Loucy (cell line): Measurements from ENCODE around the gene ZNF302.

ENCODE experiments used
- H2AFZ ChIP-seq: fragments of 200-600 bp; sonication (generic); 2 replicates; pipeline ENCODE4 v1.6.0; 2016; ENCODE audit warnings: antibody characterized with exemption, mild to moderate bottlenecking, low read length, moderate library complexity
- H3F3A ChIP-seq: fragments of 200-600 bp; 2 replicates; pipeline ENCODE4 v1.6.0; 2016; ENCODE audit warnings: antibody characterized with exemption, low read depth, mild to moderate bottlenecking
- H3K27me3 ChIP-seq: fragments of 200-600 bp; sonication (generic); 2 replicates; pipeline ENCODE4 v1.6.1; 2014; ENCODE audit warnings: low read length, mild to moderate bottlenecking; ENCODE audit not compliant: insufficient read depth, poor library complexity, severe bottlenecking
- H3K36me3 ChIP-seq: fragments of 200-600 bp; sonication (generic); 2 replicates; pipeline ENCODE4 v1.6.1; 2016; ENCODE audit warnings: low read length; ENCODE audit not compliant: insufficient read depth
- H3K4me1 ChIP-seq: fragments of 200-600 bp; sonication (generic); 2 replicates; pipeline ENCODE4 v1.5.1; 2014; ENCODE audit warnings: low read length, mild to moderate bottlenecking; ENCODE audit not compliant: insufficient read depth, poor library complexity, severe bottlenecking
- H3K4me2 ChIP-seq: fragments of 200-600 bp; sonication (generic); 2 replicates; pipeline ENCODE4 v1.6.0; 2014; ENCODE audit warnings: antibody characterized with exemption, low read length, low read depth, mild to moderate bottlenecking; ENCODE audit not compliant: poor library complexity, severe bottlenecking
- H3K4me3 ChIP-seq: fragments of 200-600 bp; sonication (generic); 2 replicates; pipeline ENCODE4 v1.5.1; 2014; ENCODE audit warnings: low read length, mild to moderate bottlenecking, mixed read lengths; ENCODE audit not compliant: poor library complexity, severe bottlenecking
- H3K79me2 ChIP-seq: fragments of 200-600 bp; sonication (generic); 2 replicates; pipeline ENCODE4 v1.6.1; 2014; ENCODE audit warnings: low read length; ENCODE audit not compliant: insufficient read depth
- H3K9ac ChIP-seq: fragments of 200-600 bp; sonication (generic); 2 replicates; pipeline ENCODE4 v1.6.0; 2014; ENCODE audit warnings: mild to moderate bottlenecking, low read depth, low read length, moderate library complexity; ENCODE audit not compliant: poor library complexity, severe bottlenecking
- H3K9me2 ChIP-seq: fragments of 200-600 bp; sonication (generic); replicated peaks from 2 replicates; pipeline ENCODE4 v1.6.1; 2016; ENCODE audit warnings: low read depth, low read length, mixed read lengths
- H3K9me3 ChIP-seq: fragments of 200-600 bp; sonication (generic); 2 replicates; pipeline ENCODE4 v1.6.1; 2014; ENCODE audit warnings: mild to moderate bottlenecking, antibody characterized with exemption, low read length, low read depth; ENCODE audit not compliant: insufficient read depth
- H4K20me1 ChIP-seq: fragments of 200-600 bp; sonication (generic); 2 replicates; pipeline ENCODE4 v1.6.0; 2014; ENCODE audit warnings: antibody characterized with exemption, low read length, mild to moderate bottlenecking; ENCODE audit not compliant: insufficient read depth, poor library complexity, severe bottlenecking
- EZH2phosphoT487 ChIP-seq: fragments of 200-600 bp; IDR thresholded peaks from 2 replicates; pipeline ENCODE4 v1.6.1; 2018; ENCODE audit warnings: antibody characterized with exemption, mild to moderate bottlenecking, moderate library complexity, borderline replicate concordance
- TF ChIP-seq, protein P1 (sequence below): fragments of 200-600 bp; sonication (generic); conservative IDR thresholded peaks from 2 replicates; pipeline ENCODE4 v1.5.1; 2014; ENCODE audit warnings: mild to moderate bottlenecking, antibody characterized with exemption, low read length

Gene ZNF302

DNA sequence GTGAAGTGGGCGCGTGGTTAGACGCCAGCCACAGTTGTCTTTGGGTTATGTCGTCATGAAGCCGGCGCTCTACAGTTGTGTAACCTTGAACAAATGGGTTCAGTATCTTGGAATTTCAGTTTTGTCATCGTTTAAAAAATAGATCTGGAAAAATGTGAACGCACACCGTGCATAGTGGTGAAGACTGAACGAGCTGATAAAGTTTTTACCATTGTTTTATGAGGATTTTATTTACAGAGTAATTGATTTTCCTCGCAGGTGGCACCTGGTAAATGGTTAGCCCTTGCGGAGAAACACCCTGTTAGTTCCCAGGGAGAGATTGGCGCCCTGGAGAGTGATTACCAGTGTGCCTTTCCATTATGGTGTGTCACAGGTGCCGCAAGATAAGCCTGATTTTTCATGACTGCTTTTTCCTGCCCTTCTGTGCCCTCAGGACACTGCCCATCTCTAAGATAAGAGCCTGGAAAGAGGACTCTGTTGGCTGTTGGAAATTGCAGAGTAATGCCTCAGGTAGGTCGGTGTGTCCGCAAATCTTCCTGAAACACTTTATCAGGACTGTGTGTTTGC lies 57.1 kb downstream of the ZNF302 start:
- H3K9ac ChIP-seq: peak overlapping the region; percentile 72
- H3K4me2 ChIP-seq: peak overlapping the region; percentile 93
- H3K36me3 ChIP-seq: no peaks in the 10 kb centered on the region
- no peaks in the 10 kb centered on the region for H4K20me1 ChIP-seq
- H3K4me1 ChIP-seq: peaks cover 9% of the 10 kb centered on the region
- no peaks in the 10 kb centered on the region for H3K27me3 ChIP-seq
- H3K9me2 ChIP-seq: no peaks in the 10 kb centered on the region
- H3K9me3 ChIP-seq: no peaks in the 10 kb centered on the region
- H2AFZ ChIP-seq: peak overlapping the region; percentile 99
- peaks cover 8% of the 10 kb centered on the region; the same call in 1 of the 2 replicates for H3K79me2 ChIP-seq
- no peaks in the 10 kb centered on the region for H3F3A ChIP-seq
- TF ChIP-seq, protein P1, sequence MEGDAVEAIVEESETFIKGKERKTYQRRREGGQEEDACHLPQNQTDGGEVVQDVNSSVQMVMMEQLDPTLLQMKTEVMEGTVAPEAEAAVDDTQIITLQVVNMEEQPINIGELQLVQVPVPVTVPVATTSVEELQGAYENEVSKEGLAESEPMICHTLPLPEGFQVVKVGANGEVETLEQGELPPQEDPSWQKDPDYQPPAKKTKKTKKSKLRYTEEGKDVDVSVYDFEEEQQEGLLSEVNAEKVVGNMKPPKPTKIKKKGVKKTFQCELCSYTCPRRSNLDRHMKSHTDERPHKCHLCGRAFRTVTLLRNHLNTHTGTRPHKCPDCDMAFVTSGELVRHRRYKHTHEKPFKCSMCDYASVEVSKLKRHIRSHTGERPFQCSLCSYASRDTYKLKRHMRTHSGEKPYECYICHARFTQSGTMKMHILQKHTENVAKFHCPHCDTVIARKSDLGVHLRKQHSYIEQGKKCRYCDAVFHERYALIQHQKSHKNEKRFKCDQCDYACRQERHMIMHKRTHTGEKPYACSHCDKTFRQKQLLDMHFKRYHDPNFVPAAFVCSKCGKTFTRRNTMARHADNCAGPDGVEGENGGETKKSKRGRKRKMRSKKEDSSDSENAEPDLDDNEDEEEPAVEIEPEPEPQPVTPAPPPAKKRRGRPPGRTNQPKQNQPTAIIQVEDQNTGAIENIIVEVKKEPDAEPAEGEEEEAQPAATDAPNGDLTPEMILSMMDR: no peak
- no peak for TF ChIP-seq EZH2phosphoT487
- peak overlapping the region; percentile 93 for H3K4me3 ChIP-seq
